Natural killer cell (primary cell): ENCODE results near the gene TBXA2R. TPM values are rescaled to one million over a fixed set of nuclear protein-coding genes. Genes with fewer than 3 reads are reported as not detected.

Source experiments
- ATAC-seq, 3 donors: fragments of 150-1000 bp in 2 of 3; fragments of 200-7000 bp in 1 of 3; cut with Tn5 transposase; 1 replicate in 1 of 3; 2 replicates in 2 of 3; pipeline ENCODE4 v1.10.0; 2021; ENCODE audit warnings: mild to moderate bottlenecking in 2 of 3, moderate library complexity in 2 of 3
- DNase-seq, 2 donors: peaks; one replicate each; pipeline versions ENCODE4 v3.0.0 to v3.0.0-alpha.2; 2013 to 2021; ENCODE audit warnings: mixed read lengths in 1 of 2
- H3K27ac ChIP-seq: one replicate; pipeline ENCODE4 v1.5.1; 2013; ENCODE audit warnings: mild to moderate bottlenecking, low read length
- H3K27me3 ChIP-seq: one replicate; pipeline ENCODE4 v1.6.1; 2013; ENCODE audit warnings: low read length; ENCODE audit not compliant: control insufficient read depth, insufficient read depth
- H3K36me3 ChIP-seq: one replicate; pipeline ENCODE4 v1.6.1; 2013; ENCODE audit warnings: low read length; ENCODE audit not compliant: control insufficient read depth, insufficient read depth
- H3K4me1 ChIP-seq: one replicate; pipeline ENCODE4 v1.6.1; 2013; ENCODE audit warnings: low read length; ENCODE audit not compliant: control insufficient read depth, insufficient read depth
- H3K4me3 ChIP-seq: one replicate; pipeline ENCODE4 v1.5.1; 2013; ENCODE audit warnings: low read length
- H3K9me3 ChIP-seq: one replicate; pipeline ENCODE4 v1.6.1; 2013; ENCODE audit warnings: low read length; ENCODE audit not compliant: control insufficient read depth, insufficient read depth
- H3K27ac Mint-ChIP-seq, 2 donors: one replicate each; pipeline ENCODE4 v1.8.0; 2022; ENCODE audit warnings: mild to moderate bottlenecking in 2 of 2, mixed read lengths in 2 of 2, moderate library complexity in 1 of 2
- H3K27me3 Mint-ChIP-seq, 2 donors: one replicate each; pipeline ENCODE4 v1.8.0; 2022; ENCODE audit warnings: low read depth in 2 of 2, mixed read lengths in 2 of 2
- H3K36me3 Mint-ChIP-seq: one replicate; pipeline ENCODE4 v1.8.0; 2022; ENCODE audit warnings: mixed read lengths
- H3K4me1 Mint-ChIP-seq, 2 donors: one replicate each; pipeline ENCODE4 v1.8.0; 2022; ENCODE audit warnings: mixed read lengths in 2 of 2
- H3K4me3 Mint-ChIP-seq: one replicate; pipeline ENCODE4 v1.8.0; 2022; ENCODE audit warnings: mild to moderate bottlenecking, moderate library complexity, mixed read lengths
- H3K9me3 Mint-ChIP-seq, 2 donors: one replicate each; pipeline ENCODE4 v1.8.0; 2022; ENCODE audit warnings: mixed read lengths in 2 of 2
- CTCF ChIP-seq: fragments of 200-600 bp; IDR thresholded peaks from one replicate; pipeline ENCODE4 v1.8.0; 2022; ENCODE audit warnings: antibody characterized with exemption
- WGBS: methylation state at CpG from one replicate; pipeline ENCODE4 v1.1.7; 2013; ENCODE audit warnings: missing lambda C conversion rate; ENCODE audit not compliant: insufficient coverage; 5-methylcytosine and 5-hydroxymethylcytosine counted together
- intact Hi-C: fragments of 100-400 bp; cut with micrococcal nuclease; formaldehyde crosslinking; loops from one replicate; pipeline ENCODE4 v1.14.2; 2022
- total RNA-seq, 4 donors: library from RNA; stranded (reverse); fragments of 120-200 nt in 1 of 4; gene quantifications; one replicate each; pipeline versions ENCODE4 v1.2.3 to v1.2.4, GENCODE V29; 2013 to 2022

Gene TBXA2R
- 1 to 10 TPM; 1.4 to 2.1 (median 2.1) TPM for total RNA-seq
- 0.86 TPM for total RNA-seq (2013)

GRCh38 chr19:3606690-3607289 lies at the start of gene TBXA2R:
TBXA2R (minus strand) TSS chr19:3606875; CDS start chr19:3600634, 6,241 bp downstream.
- DNase-seq (peak; percentile 54 to 62), ATAC-seq (peak in 2 of 3 donors; percentile 44 to 50)
- no peaks in the 10 kb centered on the region for H3K36me3 Mint-ChIP-seq
- TF ChIP-seq CTCF: no peak
- no peaks in the 10 kb centered on the region for H3K27me3 Mint-ChIP-seq
- H3K4me1 ChIP-seq: peaks cover 52% of the 10 kb centered on the region
- WGBS: 4% methylated on average over 46 of the region's 46 CpGs
- H3K36me3 ChIP-seq: peaks cover 9% of the 10 kb centered on the region
- H3K4me3 ChIP-seq: peak within 1 kb of the TSS; percentile 36
- H3K9me3 ChIP-seq: no peaks in the 10 kb centered on the region
- no peak within 1 kb of the TSS for H3K27ac ChIP-seq
- H3K27me3 ChIP-seq: no peaks in the 10 kb centered on the region
- no peaks in the 10 kb centered on the region for H3K9me3 Mint-ChIP-seq
- H3K4me3 Mint-ChIP-seq: peak within 1 kb of the TSS; percentile 71
- peak within 1 kb of the TSS in 1 of 2 donors; percentile 42 for H3K27ac Mint-ChIP-seq
- H3K4me1 Mint-ChIP-seq: peaks cover 7 to 21% of the 10 kb centered on the region in 2 donors
- intact Hi-C loops: no loop called here

- no peaks in the 10 kb centered on the region for H3K9me3 Mint-ChIP-seq
- DNase-seq: no peak
- no peaks in the 10 kb centered on the region for H3K36me3 Mint-ChIP-seq
- Histone ChIP-seq H3K27ac (no peak overlapping the region), H3K9me3 (no peaks in the 10 kb centered on the region), H3K4me3 (no peak overlapping the region), H3K27me3 (no peaks in the 10 kb centered on the region), H3K4me1 (no peaks in the 10 kb centered on the region), H3K36me3 (peaks cover 32% of the 10 kb centered on the region)
- H3K4me1 Mint-ChIP-seq: no peaks in the 10 kb centered on the region
- intact Hi-C loops: no loop called here
- 89% methylated on average over 36 of the region's 36 CpGs for WGBS
- ATAC-seq: no peak
- H3K27ac Mint-ChIP-seq: no peak overlapping the region
- H3K27me3 Mint-ChIP-seq: no peaks in the 10 kb centered on the region
- no peak for TF ChIP-seq CTCF
- no peak overlapping the region for H3K4me3 Mint-ChIP-seq
Measured at GRCh38 chr19:3656073-3656746, 49.5 kb upstream of the TBXA2R start.

GRCh38 chr19:3655402-3656072 lies 48.9 kb upstream of the TBXA2R start:
- no peak for TF ChIP-seq CTCF
- DNase-seq: no peak
- Mint-ChIP-seq H3K4me1 (no peaks in the 10 kb centered on the region), H3K27ac (no peak overlapping the region), H3K4me3 (no peak overlapping the region), H3K9me3 (no peaks in the 10 kb centered on the region), H3K36me3 (no peaks in the 10 kb centered on the region), H3K27me3 (no peaks in the 10 kb centered on the region)
- H3K9me3 ChIP-seq: no peaks in the 10 kb centered on the region
- H3K4me3 ChIP-seq: no peak overlapping the region
- no peak for ATAC-seq
- peaks cover 34% of the 10 kb centered on the region for H3K36me3 ChIP-seq
- WGBS: 92% methylated on average over 23 of the region's 25 CpGs
- intact Hi-C loops: no loop called here
- no peak overlapping the region for H3K27ac ChIP-seq
- no peaks in the 10 kb centered on the region for H3K27me3 ChIP-seq
- H3K4me1 ChIP-seq: no peaks in the 10 kb centered on the region
